GM23338 (cell line): ENCODE measurements around the gene POLR3K. TPM values are rescaled to one million over a fixed set of nuclear protein-coding genes. Genes with fewer than 3 reads are reported as not detected.

Source experiments
- ATAC-seq: fragments of 200-7000 bp; cut with Tn5 transposase; 3 replicates; pipeline ENCODE4 v1.9.1; 2020
- DNase-seq: peaks from one replicate; pipeline ENCODE4 v3.0.0-alpha.2; 2015; ENCODE audit warnings: low spot score
- H2AFZ ChIP-seq: fragments of 200-600 bp; sonication (generic); 2 replicates; pipeline ENCODE4 v1.8.0; 2016; ENCODE audit warnings: antibody characterized with exemption, mild to moderate bottlenecking, moderate library complexity
- H3F3A ChIP-seq: fragments of 200-600 bp; sonication (generic); replicated peaks from 2 replicates; pipeline ENCODE4 v1.8.0; 2017; ENCODE audit warnings: antibody characterized with exemption, mixed run types, low read depth
- H3K27ac ChIP-seq: fragments of 200-600 bp; sonication (generic); 2 replicates; pipeline ENCODE4 v1.6.1; 2016; ENCODE audit warnings: low read depth
- H3K27me3 ChIP-seq: fragments of 200-600 bp; sonication (generic); 2 replicates; pipeline ENCODE4 v1.8.0; 2016; ENCODE audit warnings: mild to moderate bottlenecking, mixed run types, moderate library complexity; ENCODE audit not compliant: insufficient read depth
- H3K36me3 ChIP-seq: fragments of 200-600 bp; sonication (generic); 2 replicates; pipeline ENCODE4 v1.8.0; 2016; ENCODE audit warnings: mild to moderate bottlenecking; ENCODE audit not compliant: insufficient read depth
- H3K4me1 ChIP-seq: fragments of 200-600 bp; sonication (generic); 2 replicates; pipeline ENCODE4 v1.8.0; 2016; ENCODE audit warnings: mild to moderate bottlenecking, moderate library complexity; ENCODE audit not compliant: insufficient read depth
- H3K4me2 ChIP-seq: fragments of 200-600 bp; sonication (generic); 2 replicates; pipeline ENCODE4 v1.7.1; 2017; ENCODE audit warnings: mixed run types
- H3K4me3 ChIP-seq: fragments of 200-600 bp; sonication (generic); 2 replicates; pipeline ENCODE4 v1.6.1; 2016; ENCODE audit warnings: mixed run types
- H3K79me2 ChIP-seq: fragments of 200-600 bp; sonication (generic); replicated peaks from 2 replicates; pipeline ENCODE4 v1.8.0; 2017; ENCODE audit warnings: mild to moderate bottlenecking; ENCODE audit not compliant: insufficient read depth
- H3K9me2 ChIP-seq: fragments of 200-600 bp; sonication (generic); 2 replicates; pipeline ENCODE4 v1.8.0; 2017; ENCODE audit not compliant: insufficient read depth
- H4K20me1 ChIP-seq: fragments of 200-600 bp; sonication (generic); replicated peaks from 2 replicates; pipeline ENCODE4 v1.8.0; 2017; ENCODE audit warnings: mild to moderate bottlenecking; ENCODE audit not compliant: insufficient read depth
- H3K27ac Mint-ChIP-seq: 2 replicates; pipeline ENCODE4 v1.8.0; 2020; ENCODE audit warnings: inconsistent platforms, mild to moderate bottlenecking, moderate library complexity, mixed read lengths
- H3K27me3 Mint-ChIP-seq: 3 replicates; pipeline ENCODE4 v1.8.0; 2022; ENCODE audit warnings: low read depth, mild to moderate bottlenecking, moderate library complexity, mixed read lengths, inconsistent platforms; ENCODE audit not compliant: insufficient read depth, poor library complexity
- H3K36me3 Mint-ChIP-seq: 3 replicates; pipeline ENCODE4 v1.8.0; 2021; ENCODE audit warnings: low read depth, mild to moderate bottlenecking, inconsistent platforms, moderate library complexity, mixed read lengths
- H3K4me1 Mint-ChIP-seq: 3 replicates; pipeline ENCODE4 v1.8.0; 2020; ENCODE audit warnings: mild to moderate bottlenecking, inconsistent platforms, mixed read lengths
- H3K4me3 Mint-ChIP-seq: 3 replicates; pipeline ENCODE4 v1.8.0; 2021; ENCODE audit warnings: moderate library complexity, mild to moderate bottlenecking, inconsistent platforms, mixed read lengths
- H3K9me3 Mint-ChIP-seq: 3 replicates; pipeline ENCODE4 v1.8.0; 2020; ENCODE audit warnings: moderate library complexity, mild to moderate bottlenecking, inconsistent platforms, mixed read lengths
- CREB1 ChIP-seq: fragments of 250-450 bp; sonication (Bioruptor Pico); IDR thresholded peaks from 2 replicates; pipeline ENCODE4 v1.5.0; 2020; ENCODE audit warnings: low read depth, mild to moderate bottlenecking, moderate library complexity
- EZH2 ChIP-seq: fragments of 200-600 bp; sonication (generic); IDR thresholded peaks from one replicate; pipeline ENCODE4 v1.8.0; 2017; ENCODE audit warnings: antibody characterized with exemption, mild to moderate bottlenecking, low read depth; ENCODE audit not compliant: unreplicated experiment
- JUNB ChIP-seq: IDR thresholded peaks from one replicate; pipeline ENCODE4 v1.6.1; 2016; ENCODE audit warnings: antibody characterized with exemption; ENCODE audit not compliant: unreplicated experiment
- POLR2AphosphoS5 ChIP-seq: IDR thresholded peaks from 2 replicates; pipeline ENCODE4 v1.6.1; 2016; ENCODE audit warnings: antibody characterized with exemption, low read depth
- STAT1 ChIP-seq: IDR thresholded peaks from one replicate; pipeline ENCODE4 v1.6.1; 2016; ENCODE audit warnings: antibody characterized with exemption; ENCODE audit not compliant: unreplicated experiment
- ZNF331 ChIP-seq: fragments of 250-450 bp; sonication (Bioruptor Pico); IDR thresholded peaks from 2 replicates; pipeline ENCODE4 v1.5.0; 2020; ENCODE audit warnings: low read depth, mild to moderate bottlenecking, moderate library complexity
- polyA plus RNA-seq: library from polyadenylated mRNA; unstranded; fragments of >200 nt; fragmentation: Nextera tagmentation; extraction: Ambion mirVana; gene quantifications from 2 replicates; pipeline ENCODE4 v1.2.1, GENCODE V29; 2016
- total RNA-seq: library from RNA; depleted of rRNA; stranded (reverse); fragments of >200 nt; shearing (Covaris generic); gene quantifications from 2 replicates; pipeline ENCODE4 v1.2.3, GENCODE V29; 2014
- TF ChIP-seq, protein P1 (sequence below), 2 experiments: fragments of 200-600 bp in 1 of 2; sonication (generic) in 1 of 2; conservative IDR thresholded peaks; 2 replicates each; pipeline versions ENCODE4 v1.5.1 to v1.6.1; 2016 to 2017; ENCODE audit warnings: antibody characterized with exemption in 2 of 2, low read depth in 2 of 2, mild to moderate bottlenecking in 2 of 2, moderate library complexity in 1 of 2
- TF ChIP-seq, protein P2 (sequence below): IDR thresholded peaks from one replicate; pipeline ENCODE4 v1.6.1; 2018; ENCODE audit warnings: antibody characterized with exemption; ENCODE audit not compliant: unreplicated experiment

POLR3K gene
- total and polyA plus RNA-seq, 2 experiments from 2014 or later: 17.8 to 58.5 TPM

DNA sequence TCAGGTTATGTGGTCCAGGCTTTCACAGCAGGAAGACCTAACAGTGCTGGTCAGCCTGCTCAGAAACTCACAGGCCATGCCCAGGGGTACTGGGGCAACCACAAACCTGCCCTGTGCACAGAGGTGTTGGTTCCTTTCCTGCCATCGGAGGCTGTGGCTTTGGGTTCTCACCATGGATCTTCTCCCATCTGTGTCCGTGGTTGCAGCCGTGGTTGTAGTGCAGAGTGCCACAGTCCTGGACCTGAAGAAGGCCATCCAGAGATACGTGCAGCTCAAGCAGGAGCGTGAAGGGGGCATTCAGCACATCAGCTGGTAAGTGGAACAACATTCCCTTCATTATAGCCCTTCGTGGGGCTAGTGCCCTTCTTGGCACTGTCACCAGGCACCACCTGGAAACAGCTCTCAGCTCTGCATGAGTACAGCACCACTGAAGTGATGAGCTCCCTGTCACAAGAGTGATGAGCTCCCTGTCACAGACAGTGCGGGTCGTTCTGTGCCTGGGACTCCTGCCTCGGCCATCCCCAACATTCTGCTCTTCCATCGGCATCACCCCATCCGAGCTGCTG, 2.2 kb upstream of the POLR3K start:
- H3K4me3 ChIP-seq: no peak overlapping the region
- H3K27ac ChIP-seq: no peak overlapping the region
- peaks cover 75% of the 10 kb centered on the region for H3K36me3 Mint-ChIP-seq

GRCh38 chr16:54237-54581, 801 bp upstream of the POLR3K start:
- Histone ChIP-seq H3K9me2 (no peaks in the 10 kb centered on the region), H3F3A (0 out of 2 replicates have a peak, but pooled peaks cover 6% of the 10 kb centered on the region), H2AFZ (peak overlapping the region; percentile 93; the same call in 1 of the 2 replicates), H3K27ac (no peak overlapping the region), H3K36me3 (peaks cover 19% of the 10 kb centered on the region), H3K4me2 (peak overlapping the region; percentile 83), H3K79me2 (peaks cover 48% of the 10 kb centered on the region), H4K20me1 (peaks cover 14% of the 10 kb centered on the region), H3K4me3 (peak overlapping the region; percentile 87), H3K4me1 (peaks cover 6% of the 10 kb centered on the region; the same call in 1 of the 2 replicates), H3K27me3 (no peaks in the 10 kb centered on the region)
- Mint-ChIP-seq H3K9me3 (peaks cover 3% of the 10 kb centered on the region), H3K27ac (no peak overlapping the region), H3K4me1 (peaks cover 6% of the 10 kb centered on the region; the same call in 2 of the 3 replicates), H3K27me3 (peaks cover 13% of the 10 kb centered on the region), H3K4me3 (peak overlapping the region; percentile 98), H3K36me3 (peaks cover 75% of the 10 kb centered on the region)
- ATAC-seq (no peak), DNase-seq (no peak)
- TF ChIP-seq STAT1 (no peak), JUNB (no peak), CREB1 (CRISPR knock-in tag) (no peak), EZH2 (no peak), ZNF331 (CRISPR knock-in tag) (no peak), POLR2AphosphoS5 (no peak)
- TF ChIP-seq, protein P1, sequence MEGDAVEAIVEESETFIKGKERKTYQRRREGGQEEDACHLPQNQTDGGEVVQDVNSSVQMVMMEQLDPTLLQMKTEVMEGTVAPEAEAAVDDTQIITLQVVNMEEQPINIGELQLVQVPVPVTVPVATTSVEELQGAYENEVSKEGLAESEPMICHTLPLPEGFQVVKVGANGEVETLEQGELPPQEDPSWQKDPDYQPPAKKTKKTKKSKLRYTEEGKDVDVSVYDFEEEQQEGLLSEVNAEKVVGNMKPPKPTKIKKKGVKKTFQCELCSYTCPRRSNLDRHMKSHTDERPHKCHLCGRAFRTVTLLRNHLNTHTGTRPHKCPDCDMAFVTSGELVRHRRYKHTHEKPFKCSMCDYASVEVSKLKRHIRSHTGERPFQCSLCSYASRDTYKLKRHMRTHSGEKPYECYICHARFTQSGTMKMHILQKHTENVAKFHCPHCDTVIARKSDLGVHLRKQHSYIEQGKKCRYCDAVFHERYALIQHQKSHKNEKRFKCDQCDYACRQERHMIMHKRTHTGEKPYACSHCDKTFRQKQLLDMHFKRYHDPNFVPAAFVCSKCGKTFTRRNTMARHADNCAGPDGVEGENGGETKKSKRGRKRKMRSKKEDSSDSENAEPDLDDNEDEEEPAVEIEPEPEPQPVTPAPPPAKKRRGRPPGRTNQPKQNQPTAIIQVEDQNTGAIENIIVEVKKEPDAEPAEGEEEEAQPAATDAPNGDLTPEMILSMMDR (conservative IDR thresholded peaks at IDR 0.05; ENCODE audit: low read depth in 2 of 2): no peak

More for the DNA sequence above, 2.2 kb upstream of the POLR3K start:
- Histone ChIP-seq H3K79me2 (peaks cover 35% of the 10 kb centered on the region), H3K9me2 (no peaks in the 10 kb centered on the region), H3K4me2 (no peak overlapping the region), H3F3A (0 out of 2 replicates have a peak, but pooled peaks cover 6% of the 10 kb centered on the region), H3K27me3 (no peaks in the 10 kb centered on the region), H3K36me3 (peaks cover 14% of the 10 kb centered on the region), H4K20me1 (peaks cover 7% of the 10 kb centered on the region), H2AFZ (no peak overlapping the region), H3K4me1 (peaks cover 6% of the 10 kb centered on the region; the same call in 1 of the 2 replicates)
- Mint-ChIP-seq H3K4me3 (peak overlapping the region; percentile 32; the same call in 2 of the 3 replicates), H3K9me3 (peaks cover 3% of the 10 kb centered on the region), H3K27ac (no peak overlapping the region), H3K4me1 (peaks cover 6% of the 10 kb centered on the region; the same call in 2 of the 3 replicates), H3K27me3 (peaks cover 16% of the 10 kb centered on the region)
- TF ChIP-seq STAT1: no peak
- TF ChIP-seq, protein P2, sequence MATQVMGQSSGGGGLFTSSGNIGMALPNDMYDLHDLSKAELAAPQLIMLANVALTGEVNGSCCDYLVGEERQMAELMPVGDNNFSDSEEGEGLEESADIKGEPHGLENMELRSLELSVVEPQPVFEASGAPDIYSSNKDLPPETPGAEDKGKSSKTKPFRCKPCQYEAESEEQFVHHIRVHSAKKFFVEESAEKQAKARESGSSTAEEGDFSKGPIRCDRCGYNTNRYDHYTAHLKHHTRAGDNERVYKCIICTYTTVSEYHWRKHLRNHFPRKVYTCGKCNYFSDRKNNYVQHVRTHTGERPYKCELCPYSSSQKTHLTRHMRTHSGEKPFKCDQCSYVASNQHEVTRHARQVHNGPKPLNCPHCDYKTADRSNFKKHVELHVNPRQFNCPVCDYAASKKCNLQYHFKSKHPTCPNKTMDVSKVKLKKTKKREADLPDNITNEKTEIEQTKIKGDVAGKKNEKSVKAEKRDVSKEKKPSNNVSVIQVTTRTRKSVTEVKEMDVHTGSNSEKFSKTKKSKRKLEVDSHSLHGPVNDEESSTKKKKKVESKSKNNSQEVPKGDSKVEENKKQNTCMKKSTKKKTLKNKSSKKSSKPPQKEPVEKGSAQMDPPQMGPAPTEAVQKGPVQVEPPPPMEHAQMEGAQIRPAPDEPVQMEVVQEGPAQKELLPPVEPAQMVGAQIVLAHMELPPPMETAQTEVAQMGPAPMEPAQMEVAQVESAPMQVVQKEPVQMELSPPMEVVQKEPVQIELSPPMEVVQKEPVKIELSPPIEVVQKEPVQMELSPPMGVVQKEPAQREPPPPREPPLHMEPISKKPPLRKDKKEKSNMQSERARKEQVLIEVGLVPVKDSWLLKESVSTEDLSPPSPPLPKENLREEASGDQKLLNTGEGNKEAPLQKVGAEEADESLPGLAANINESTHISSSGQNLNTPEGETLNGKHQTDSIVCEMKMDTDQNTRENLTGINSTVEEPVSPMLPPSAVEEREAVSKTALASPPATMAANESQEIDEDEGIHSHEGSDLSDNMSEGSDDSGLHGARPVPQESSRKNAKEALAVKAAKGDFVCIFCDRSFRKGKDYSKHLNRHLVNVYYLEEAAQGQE: no peak
- ATAC-seq: no peak
- no peak for DNase-seq
